Femur (tissue), 1 donor: ENCODE measurements around the gene PXYLP1.
"Not testable (repeated sequence)": the region's sequence is repeated elsewhere in the genome, so short reads cannot be mapped to it uniquely, and the experiment has no call there.

ENCODE experiments used
- DNase-seq: peaks from one replicate; pipeline ENCODE4 v3.0.0-alpha.2; 2017

PXYLP1 gene

GRCh38 chr3:141274411-141275031 is 42.9 kb downstream of the PXYLP1 start:
- DNase-seq, result no peak

GRCh38 chr3:141275032-141275422 is 43.4 kb downstream of the PXYLP1 start:
- no peak for DNase-seq

GRCh38 chr3:141275511-141275910 is 43.9 kb downstream of the PXYLP1 start:
- no peak for DNase-seq

GRCh38 chr3:141275973-141276372 is 44.3 kb downstream of the PXYLP1 start:
- no peak for DNase-seq

- DNase-seq, result no peak
Observed at GRCh38 chr3:141276398-141276797, 44.8 kb downstream of the PXYLP1 start.

GRCh38 chr3:141277451-141277850 is 45.8 kb downstream of the PXYLP1 start:
- DNase-seq, result peak; percentile 15

GRCh38 chr3:141278196-141279076 is 46.8 kb downstream of the PXYLP1 start:
- DNase-seq, result peak; percentile 17

GRCh38 chr3:141279077-141279967 is 47.7 kb downstream of the PXYLP1 start:
- DNase-seq, result peak; percentile 22

- DNase-seq, result peak; percentile 51
Observed at GRCh38 chr3:141280086-141280485, 48.5 kb downstream of the PXYLP1 start.

- DNase-seq, result no peak
Observed at GRCh38 chr3:141280690-141281089, 49.1 kb downstream of the PXYLP1 start.

- DNase-seq, result no peak
Observed at GRCh38 chr3:141285570-141285969, 53.9 kb downstream of the PXYLP1 start.

GRCh38 chr3:141286856-141287255 is 55.2 kb downstream of the PXYLP1 start:
- DNase-seq, result no peak

- no peak for DNase-seq
Observed at GRCh38 chr3:141287326-141287725, 55.7 kb downstream of the PXYLP1 start.

GRCh38 chr3:141288336-141288990 is 56.8 kb downstream of the PXYLP1 start:
- no peak for DNase-seq

GRCh38 chr3:141289228-141289772 is 57.7 kb downstream of the PXYLP1 start:
- peak; percentile 6 for DNase-seq

- DNase-seq, result no peak
Observed at GRCh38 chr3:141291559-141292355, 60.1 kb downstream of the PXYLP1 start.

- DNase-seq, result no peak
Observed at GRCh38 chr3:141292356-141293058, 60.9 kb downstream of the PXYLP1 start.

- DNase-seq, result no peak
Observed at GRCh38 chr3:141294301-141294700, 62.7 kb downstream of the PXYLP1 start.

- no peak for DNase-seq
Observed at GRCh38 chr3:141294848-141295247, 63.2 kb downstream of the PXYLP1 start.

GRCh38 chr3:141300426-141300825 is 68.8 kb downstream of the PXYLP1 start:
- not testable (repeated sequence) for DNase-seq
